K562 treated with DMSO at 1 percent for 24 hours (cell line): ENCODE measurements around the gene DDIT4. TPM values are rescaled to one million over a fixed set of nuclear protein-coding genes. Genes with fewer than 3 reads are reported as not detected.

Source experiments
- total RNA-seq: library from RNA; unstranded; fragments of 300-600 nt; gene quantifications from 2 replicates; pipeline ENCODE4 v1.2.3, GENCODE V29; 2022; ENCODE audit warnings: low read depth; ENCODE audit not compliant: insufficient read depth

DDIT4 gene
- total RNA-seq: 772 and 864 TPM in 2 replicates

DNA sequence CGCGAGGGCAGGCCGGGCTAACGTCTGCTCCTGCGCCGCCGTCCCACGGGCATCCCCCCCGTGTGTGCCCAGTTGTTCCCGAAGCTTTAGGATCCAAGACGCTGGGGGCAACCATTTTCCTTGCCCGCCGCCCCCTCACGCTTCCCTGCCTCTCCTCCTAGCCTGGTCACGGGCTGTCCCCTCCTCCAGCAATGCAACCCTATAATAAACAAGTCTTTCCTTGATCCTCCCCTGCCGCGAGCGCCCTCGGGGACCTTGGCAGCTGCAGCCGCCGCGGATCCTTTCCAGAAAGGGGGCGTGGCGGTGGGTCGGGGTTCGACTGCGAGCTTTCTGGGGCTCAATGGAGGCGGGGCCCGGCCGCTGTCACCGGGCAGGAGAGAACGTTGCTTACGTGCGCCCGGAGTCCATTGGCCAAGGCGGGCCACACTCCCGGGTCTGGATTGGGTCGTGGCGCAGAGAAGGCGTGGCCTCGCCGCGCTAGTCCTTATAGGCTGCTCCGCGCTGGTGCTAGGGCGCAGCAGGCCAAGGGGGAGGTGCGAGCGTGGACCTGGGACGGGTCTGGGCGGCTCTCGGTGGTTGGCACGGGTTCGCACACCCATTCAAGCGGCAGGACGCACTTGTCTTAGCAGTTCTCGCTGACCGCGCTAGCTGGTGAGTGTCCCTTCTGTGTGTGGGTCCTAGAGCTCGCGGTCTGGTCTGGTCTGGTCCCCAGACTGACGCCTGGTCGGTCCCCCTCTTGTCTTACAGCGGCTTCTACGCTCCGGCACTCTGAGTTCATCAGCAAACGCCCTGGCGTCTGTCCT, at the start of gene DDIT4:
DDIT4 (plus strand) TSS at position 515 of the 803 bp plus-strand sequence. CDS start 293 bp downstream, outside the sequence.

Other genes starting within 250 kb of the DDIT4 start
- gene SPOCK2, start 185.4 kb upstream of the DDIT4 start, total RNA-seq: 0.98 and 1.1 TPM in 2 replicates
- gene ANAPC16, start 57.9 kb upstream of the DDIT4 start, total RNA-seq: 126 and 127 TPM in 2 replicates
- 49.7 and 50.3 TPM in 2 replicates for gene ASCC1, start 57.6 kb upstream of the DDIT4 start, total RNA-seq
- 24.8 and 26.3 TPM in 2 replicates for gene DNAJB12, start 81.0 kb downstream of the DDIT4 start, total RNA-seq